HG03457 (cell line): ENCODE data around the gene CACFD1.

ENCODE experiments used
- ATAC-seq: cut with Tn5 transposase; IDR thresholded peaks from one replicate; pipeline ENCODE4 v1.9.1; 2021; ENCODE audit warnings: moderate number of reproducible peaks; ENCODE audit not compliant: unreplicated experiment

Gene CACFD1

GRCh38 chr9:133478851-133479711 is 19.3 kb downstream of the CACFD1 start, which contains the start of gene SLC2A6:
SLC2A6 (minus strand) TSS chr9:133479099; CDS start chr9:133479059, 40 bp downstream.
- ATAC-seq = peak; percentile 82

- ATAC-seq = no peak
Observed at GRCh38 chr9:133483611-133484010, 23.8 kb downstream of the CACFD1 start.

GRCh38 chr9:133484671-133485437 is 25.1 kb downstream of the CACFD1 start:
- no peak for ATAC-seq

- ATAC-seq = no peak
Observed at GRCh38 chr9:133485531-133486260, 25.9 kb downstream of the CACFD1 start.

GRCh38 chr9:133487331-133487725 is 27.6 kb downstream of the CACFD1 start:
- no peak for ATAC-seq

GRCh38 chr9:133488686-133489252 is 29.0 kb downstream of the CACFD1 start:
- ATAC-seq = no peak

GRCh38 chr9:133489253-133490190 is 29.7 kb downstream of the CACFD1 start:
- ATAC-seq = no peak

GRCh38 chr9:133490201-133490681 is 30.5 kb downstream of the CACFD1 start:
- ATAC-seq = no peak

- no peak for ATAC-seq
Observed at GRCh38 chr9:133490865-133491655, 31.3 kb downstream of the CACFD1 start.

GRCh38 chr9:133491656-133491925 is 31.8 kb downstream of the CACFD1 start:
- ATAC-seq = no peak

GRCh38 chr9:133492061-133493021 is 32.6 kb downstream of the CACFD1 start:
- no peak for ATAC-seq

GRCh38 chr9:133493428-133493827 is 33.6 kb downstream of the CACFD1 start:
- ATAC-seq = no peak

- no peak for ATAC-seq
Observed at GRCh38 chr9:133493845-133494540, 34.2 kb downstream of the CACFD1 start.

- no peak for ATAC-seq
Observed at GRCh38 chr9:133494636-133495326, 35.0 kb downstream of the CACFD1 start.

GRCh38 chr9:133495327-133496293 is 35.8 kb downstream of the CACFD1 start:
- no peak for ATAC-seq
